IPS-NIHi7 (cell line): ENCODE results near the gene PLAU.
A peak's percentile ranks its signal among the peaks of the same experiment; 100 is the strongest.
"Not testable (repeated sequence)": the region's sequence is repeated elsewhere in the genome, so short reads cannot be mapped to it uniquely, and the experiment has no call there.

Experiments
- DNase-seq: peaks from one replicate; pipeline ENCODE4 v3.0.0; 2012; ENCODE audit warnings: mixed read lengths; ENCODE audit errors: extremely low spot score

PLAU gene

GRCh38 chr10:73922007-73922863, 11.3 kb downstream of the PLAU start:
- no peak for DNase-seq

DNA sequence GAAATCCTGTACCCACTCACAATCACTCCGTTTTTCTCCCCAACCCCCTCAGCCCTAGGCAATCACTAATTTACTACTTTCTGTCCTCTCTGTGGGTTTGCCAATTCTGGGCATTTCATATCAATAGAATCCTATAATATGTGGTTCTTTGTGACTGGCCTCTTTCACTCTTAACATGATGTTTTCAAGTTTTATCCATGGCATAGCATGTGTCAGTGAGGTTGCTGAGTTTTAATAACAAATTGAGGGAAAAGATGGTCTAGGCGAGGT, 11.9 kb downstream of the PLAU start:
- DNase-seq: no peak

DNA sequence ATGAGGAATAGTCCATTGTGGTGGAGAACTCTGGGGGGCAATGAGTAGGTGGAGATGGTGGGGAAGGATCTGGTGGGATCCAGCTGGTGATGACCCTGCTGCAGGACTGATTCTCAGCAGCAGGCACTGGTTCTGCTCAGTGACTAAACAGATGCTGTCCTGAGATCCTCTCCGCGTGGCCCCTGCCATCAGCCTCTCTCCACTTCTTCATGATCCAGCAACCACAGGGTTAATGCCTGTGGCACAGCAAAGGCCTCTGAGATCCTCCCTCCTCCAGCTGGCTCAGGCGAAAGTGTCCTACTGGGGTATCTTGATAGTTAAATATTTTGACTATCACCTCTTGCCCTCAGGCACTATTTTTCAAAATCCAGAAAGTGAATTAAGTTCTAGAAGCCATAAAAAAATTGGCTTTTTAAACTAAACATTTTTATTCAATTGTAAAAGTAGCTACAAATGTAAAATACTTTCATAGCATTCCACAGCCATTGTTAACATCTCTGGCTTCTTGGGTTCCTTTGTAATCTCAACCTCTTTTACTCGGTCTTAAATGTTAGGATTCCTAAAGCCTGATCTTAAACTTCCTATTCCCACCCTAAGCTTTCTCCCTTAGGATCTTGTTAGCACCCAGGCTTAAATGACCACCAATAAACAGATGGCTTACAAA, 13.1 kb downstream of the PLAU start:
- DNase-seq: peak; percentile 61

DNA sequence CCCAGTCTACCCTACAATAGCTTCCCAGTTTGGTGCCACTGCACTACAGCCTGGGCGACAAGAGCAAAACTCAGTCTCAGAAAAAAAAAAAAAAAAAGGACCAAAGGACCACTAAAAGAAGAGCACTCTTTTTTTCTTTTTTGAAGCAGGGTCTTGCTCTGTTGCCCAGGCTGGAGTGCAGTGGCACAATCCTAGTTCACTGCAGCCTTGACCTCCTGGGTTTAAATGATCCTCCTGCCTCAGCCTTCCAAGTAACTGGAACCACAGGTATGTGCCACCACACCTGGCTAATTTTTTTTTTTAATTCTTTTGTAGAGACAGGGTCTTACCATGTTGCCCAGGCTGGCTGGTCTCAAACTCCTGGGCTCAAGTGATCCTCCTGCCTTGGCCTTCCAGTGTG, 14.0 kb downstream of the PLAU start:
- DNase-seq: no peak

GRCh38 chr10:73925539-73925938, 14.6 kb downstream of the PLAU start:
- DNase-seq: no peak

GRCh38 chr10:73926152-73926764, 15.3 kb downstream of the PLAU start:
- no peak for DNase-seq

GRCh38 chr10:73930630-73931327, 19.8 kb downstream of the PLAU start:
- not testable (repeated sequence) for DNase-seq

DNA sequence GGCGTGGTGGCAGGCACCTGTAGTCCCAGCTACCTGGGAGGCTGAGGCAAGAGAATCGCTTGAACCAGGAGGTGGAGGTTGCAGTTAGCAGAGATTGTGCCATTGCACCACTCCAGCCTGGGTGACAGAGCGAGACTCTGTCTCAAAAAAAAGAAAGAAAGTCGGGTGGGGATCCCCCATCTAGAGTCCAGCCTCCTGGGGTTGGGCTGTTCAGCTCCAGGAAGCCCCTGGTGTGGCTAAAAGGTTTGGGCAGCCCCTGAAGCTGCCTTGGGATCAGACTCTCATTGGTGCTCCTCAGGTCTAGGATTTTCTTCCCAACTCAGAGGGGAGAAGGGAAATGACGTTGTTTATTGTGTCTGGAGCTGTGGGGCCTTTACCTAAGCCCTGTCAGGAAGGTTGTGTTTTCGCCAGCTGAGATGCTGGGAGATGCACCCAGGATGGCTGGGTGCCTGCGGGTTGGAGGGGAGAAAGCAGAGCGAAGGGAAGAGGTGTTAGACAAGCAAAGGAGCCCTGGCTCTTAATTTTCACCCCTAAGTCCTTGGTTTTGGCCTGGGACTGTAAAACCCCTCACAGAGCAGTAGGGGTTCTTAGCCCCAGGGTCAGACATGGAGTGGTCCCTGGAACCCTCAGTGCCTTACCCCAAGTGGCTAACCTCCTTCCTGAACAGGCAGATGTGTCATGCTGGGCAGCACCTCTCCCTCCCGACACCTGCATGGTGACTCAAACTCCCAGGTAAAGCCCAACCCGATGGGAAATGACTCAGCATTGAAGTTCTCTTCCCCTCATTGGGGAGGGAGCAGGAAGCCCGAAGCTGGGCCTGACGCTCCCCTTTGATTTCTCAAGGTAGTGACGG, 21.1 kb downstream of the PLAU start:
- DNase-seq: peak; percentile 85

GRCh38 chr10:73932620-73933112, 21.7 kb downstream of the PLAU start:
- DNase-seq: no peak

- no peak for DNase-seq
These were observed 23.1 kb downstream of the PLAU start for GRCh38 chr10:73934074-73934473.

GRCh38 chr10:73935895-73936294, 25.0 kb downstream of the PLAU start:
- DNase-seq: no peak

DNA sequence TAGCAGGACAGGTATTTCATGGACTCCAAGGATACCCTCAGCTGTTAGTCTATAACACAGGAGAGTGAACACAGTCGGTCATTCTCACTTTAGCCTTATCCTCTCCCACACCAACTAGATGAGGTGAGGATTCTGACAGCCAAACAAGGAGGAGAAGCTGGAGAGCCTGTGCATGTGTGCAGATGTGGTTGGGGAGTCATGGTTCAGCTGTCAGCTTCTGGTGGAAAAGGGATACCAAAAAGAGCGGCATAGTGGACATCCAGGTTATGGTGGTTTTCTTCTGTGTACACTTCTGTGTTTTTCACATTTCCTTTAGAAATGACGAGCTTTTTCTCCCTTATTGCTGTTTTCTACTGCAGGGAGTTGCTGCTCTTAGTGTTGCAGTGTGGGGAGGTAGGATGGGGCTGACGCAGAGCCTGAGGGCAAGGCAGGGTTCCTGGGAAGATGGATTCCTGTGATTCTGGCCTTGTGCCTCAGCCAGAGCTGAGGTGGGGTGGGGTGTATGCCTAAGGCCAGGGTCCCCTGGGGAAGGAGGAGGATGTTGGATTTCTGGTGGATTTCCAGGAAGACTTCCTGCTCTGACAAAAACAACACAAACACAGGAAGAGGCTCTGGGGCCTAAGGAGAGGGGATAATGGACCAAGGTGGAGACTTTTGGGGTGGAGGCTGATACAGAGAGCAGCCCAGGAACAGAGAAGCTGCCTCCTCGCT, 26.6 kb downstream of the PLAU start:
- DNase-seq: no peak

- peak; percentile 91 for DNase-seq
These were observed 29.8 kb downstream of the PLAU start for GRCh38 chr10:73940634-73941221.

DNA sequence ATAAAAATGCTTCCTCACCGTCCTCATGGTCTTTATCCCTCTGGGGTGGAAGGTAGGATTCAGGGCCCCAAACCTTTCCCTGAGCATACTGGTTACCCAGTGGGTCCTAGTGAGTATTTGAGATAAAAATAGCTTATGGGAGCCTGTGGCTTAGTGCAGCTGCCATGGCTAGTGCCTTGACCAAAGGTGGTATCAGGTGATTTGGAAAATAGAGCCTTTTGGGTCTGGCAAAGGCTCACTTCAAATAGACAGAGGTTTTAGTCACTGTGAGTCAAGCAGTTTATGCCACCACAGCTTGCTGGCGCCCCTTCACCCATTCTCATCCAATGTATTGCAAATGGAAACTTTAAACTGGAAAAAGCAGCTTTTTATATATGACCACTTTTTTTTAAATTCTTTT, 30.4 kb downstream of the PLAU start:
- no peak for DNase-seq

- DNase-seq: no peak
These were observed 33.6 kb downstream of the PLAU start for GRCh38 chr10:73944356-73945100.

DNA sequence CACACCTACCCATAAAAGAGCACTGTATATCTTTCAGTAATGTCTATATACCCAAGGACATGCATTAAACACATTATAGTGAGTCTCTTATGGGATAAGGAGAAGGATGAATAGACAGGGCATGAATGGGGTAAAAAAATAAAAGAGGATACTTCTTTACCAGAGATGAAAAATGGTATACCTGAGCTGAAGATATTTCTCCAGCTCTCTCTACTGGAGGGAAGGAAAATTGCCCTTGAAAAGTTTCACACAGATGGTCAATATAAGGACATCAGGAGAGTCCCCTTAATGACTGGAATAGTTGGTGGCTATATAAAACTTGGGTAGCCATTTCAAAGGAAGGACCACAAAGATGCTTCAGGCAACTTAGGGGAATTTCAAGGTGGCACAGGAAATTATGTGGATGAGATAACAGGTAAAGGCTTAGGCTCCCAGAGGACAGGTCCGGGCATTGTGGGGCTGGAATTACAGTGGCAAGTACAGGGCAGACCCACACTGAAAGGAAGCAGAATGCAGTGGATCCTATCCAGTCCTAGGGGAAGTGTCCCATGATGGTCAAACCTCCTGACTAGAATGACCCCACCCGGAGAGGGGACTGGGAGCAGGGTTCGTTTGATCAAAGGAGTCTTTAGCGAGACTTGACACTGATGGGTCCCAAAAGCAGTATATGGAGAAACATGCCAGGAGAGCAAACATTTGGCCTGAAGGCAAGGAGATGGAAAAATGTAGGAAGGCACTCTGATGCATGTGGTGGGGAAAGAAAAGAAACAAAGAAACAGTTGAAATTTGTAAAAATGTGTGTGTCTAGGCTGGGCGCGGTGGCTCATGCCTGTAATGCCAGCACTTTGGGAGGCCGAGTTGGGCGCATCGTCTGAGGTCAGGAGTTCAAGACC, 35.6 kb downstream of the PLAU start:
- DNase-seq: no peak

DNA sequence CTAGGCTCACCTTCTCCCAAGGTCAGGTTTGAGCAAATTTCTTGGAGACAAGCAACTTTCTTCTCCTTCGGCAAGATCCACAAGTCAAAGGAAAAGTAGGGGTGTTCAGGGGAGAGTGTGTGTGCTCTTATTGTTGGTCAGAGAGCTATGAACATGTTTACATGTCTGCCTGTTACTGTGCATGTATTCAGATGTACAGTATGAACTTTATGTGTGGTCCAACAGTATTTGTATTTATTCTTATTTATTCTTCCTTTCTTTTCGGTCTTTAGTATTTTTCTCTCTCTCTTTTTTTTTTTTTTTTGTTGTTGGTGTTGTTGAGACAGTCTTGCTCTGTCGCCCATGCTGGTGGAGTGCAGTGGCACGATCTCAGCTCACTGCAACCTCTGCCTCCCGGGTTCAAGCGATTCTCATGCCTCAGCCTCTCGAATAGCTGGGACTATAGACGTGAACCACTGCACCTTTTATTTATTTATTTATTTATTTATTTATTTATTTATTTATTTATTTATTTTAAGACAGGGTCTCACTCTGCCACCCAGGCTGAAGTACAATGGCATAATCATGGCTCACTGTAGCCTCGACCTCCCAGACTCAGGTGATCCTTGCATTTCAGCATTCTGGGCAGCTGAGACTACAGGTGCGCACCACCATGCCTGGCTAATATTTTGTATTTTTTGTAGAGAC, 38.2 kb downstream of the PLAU start:
- DNase-seq: no peak
